HG03439 (cell line): ENCODE results near the gene TMEM258.

Experiments
- ATAC-seq: cut with Tn5 transposase; IDR thresholded peaks from one replicate; pipeline ENCODE4 v1.9.1; 2021; ENCODE audit warnings: mild to moderate bottlenecking, moderate library complexity; ENCODE audit not compliant: unreplicated experiment

The TMEM258 gene

GRCh38 chr11:61744609-61745156, 47.7 kb downstream of the TMEM258 start:
- ATAC-seq, result no peak

DNA sequence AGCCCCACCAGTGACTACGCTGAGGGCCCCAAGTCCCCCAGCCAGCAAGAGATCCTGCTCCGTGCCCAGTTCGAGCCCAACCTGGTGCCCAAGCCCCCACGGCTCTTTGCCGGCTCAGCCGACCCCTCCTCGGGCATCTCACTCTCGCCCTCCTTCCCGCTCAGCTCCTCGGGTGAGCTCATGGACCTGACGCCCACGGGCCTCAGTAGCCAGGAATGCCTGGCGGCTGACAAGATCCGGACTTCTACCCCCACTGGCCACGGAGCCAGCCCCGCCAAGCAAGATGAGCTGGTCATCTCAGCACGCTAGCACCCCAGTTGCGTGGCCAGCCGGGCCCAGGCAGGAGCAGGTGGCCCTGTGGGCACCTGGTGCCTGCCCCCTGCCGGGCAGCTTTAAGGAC, 48.2 kb downstream of the TMEM258 start:
- ATAC-seq, result no peak

- ATAC-seq, result no peak
Observed at GRCh38 chr11:61743486-61744095, 48.8 kb downstream of the TMEM258 start.

DNA sequence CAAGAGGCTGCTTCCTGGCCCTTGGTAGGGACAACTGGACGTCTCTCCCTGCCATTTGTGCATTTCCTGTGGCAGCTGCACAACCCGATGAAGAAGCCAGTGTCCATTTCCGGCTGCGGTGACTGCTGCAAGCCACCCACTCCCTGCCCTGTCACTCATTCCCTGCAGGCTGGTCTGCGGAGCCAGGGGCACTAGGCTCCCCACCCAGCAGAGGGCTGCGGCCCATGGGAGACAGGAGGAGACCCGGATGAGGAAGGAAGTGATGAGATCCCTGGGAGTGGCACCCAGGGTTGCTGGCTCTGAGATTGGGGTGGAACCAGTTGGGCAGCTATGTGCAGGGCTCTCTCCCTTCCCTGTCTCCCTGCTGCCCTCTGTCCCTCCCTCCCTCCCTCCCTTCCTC, 50.0 kb downstream of the TMEM258 start:
- no peak for ATAC-seq

DNA sequence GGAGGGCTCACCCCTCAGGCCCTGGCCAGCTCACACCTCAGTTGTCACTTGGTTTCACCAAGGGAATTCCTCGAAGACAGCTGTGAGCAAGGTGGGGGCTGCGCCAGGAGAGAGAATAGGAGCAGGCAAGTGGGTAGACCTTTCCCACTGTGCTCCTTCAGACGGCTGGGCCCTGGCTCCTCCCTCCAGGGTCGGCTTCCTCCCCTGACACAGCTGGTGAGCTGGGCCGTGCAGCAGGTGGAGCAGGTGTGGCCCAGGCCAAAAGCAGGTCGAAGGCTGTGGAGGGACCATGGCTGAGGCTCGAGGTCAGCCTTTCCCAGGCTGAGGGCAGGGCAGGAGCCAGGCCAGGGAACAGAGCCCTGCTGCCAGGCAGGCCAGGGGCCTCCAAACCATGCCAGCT, 52.4 kb downstream of the TMEM258 start:
- no peak for ATAC-seq

- ATAC-seq, result no peak
Observed at GRCh38 chr11:61739413-61739812, 53.0 kb downstream of the TMEM258 start.
